ENCODE data around the gene BNC2.
"Not testable (repeated sequence)": the region's sequence is repeated elsewhere in the genome, so short reads cannot be mapped to it uniquely, and the experiment has no call there.

Gene BNC2

DNA sequence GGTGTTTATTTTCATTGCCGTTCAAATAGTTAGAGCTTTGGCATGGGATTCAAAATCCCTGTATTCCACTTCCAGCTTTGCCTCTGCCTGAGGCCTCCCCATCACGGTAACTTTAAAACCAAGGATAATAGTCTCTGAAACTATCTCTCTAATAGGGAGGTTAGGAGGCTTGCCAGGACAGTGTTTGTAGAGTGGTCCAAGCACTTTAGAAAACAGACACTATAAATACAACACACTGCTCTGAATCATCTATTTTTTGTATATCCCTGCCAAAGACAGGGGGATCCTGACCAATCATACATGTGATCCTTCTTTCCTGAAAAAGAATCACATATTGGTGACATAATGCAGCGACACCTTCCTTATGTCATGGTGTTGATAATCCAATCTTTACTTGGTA lies 326.8 kb downstream of the BNC2 start:
- Histone ChIP-seq H3K27me3 (ENCODE audit: control insufficient read depth, insufficient read depth, low read length) (no peaks in the 10 kb centered on the region), H3K4me2 (ENCODE audit: low read length) (no peak overlapping the region), H3K4me3 (ENCODE audit: low read length) (no peak overlapping the region), H3K9me3 (replicated peaks; ENCODE audit: low read length) (no peaks in the 10 kb centered on the region), H3K36me3 (ENCODE audit: insufficient read depth, low read length) (peaks cover 17% of the 10 kb centered on the region), H3K9ac (ENCODE audit: low read depth, low read length) (no peak overlapping the region), H3K4me1 (ENCODE audit: control insufficient read depth, insufficient read depth, low read length) (peaks cover 19% of the 10 kb centered on the region)

DNA sequence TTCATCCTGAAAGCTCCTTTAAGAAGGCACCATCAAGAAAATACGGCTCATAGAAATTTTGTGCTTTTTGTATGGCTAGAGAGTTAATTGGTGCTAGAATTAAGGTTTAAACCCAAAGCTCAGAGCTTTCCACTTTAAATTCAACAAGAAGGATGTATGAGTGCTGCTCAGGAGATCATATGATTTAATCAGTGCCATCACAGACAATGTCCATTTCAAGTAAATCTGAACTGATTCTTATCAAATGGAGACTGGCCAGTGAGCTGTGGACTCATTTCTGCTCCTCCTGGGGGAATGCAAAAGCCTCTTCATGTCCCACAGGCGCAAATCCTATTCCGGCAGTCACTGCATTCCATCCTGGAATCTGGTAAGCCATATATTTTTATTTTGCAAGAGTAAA lies 327.2 kb downstream of the BNC2 start:
- Histone ChIP-seq H3K36me3 (ENCODE audit: insufficient read depth, low read length) (peaks cover 16% of the 10 kb centered on the region), H3K4me1 (ENCODE audit: control insufficient read depth, insufficient read depth, low read length) (peaks cover 19% of the 10 kb centered on the region)

DNA sequence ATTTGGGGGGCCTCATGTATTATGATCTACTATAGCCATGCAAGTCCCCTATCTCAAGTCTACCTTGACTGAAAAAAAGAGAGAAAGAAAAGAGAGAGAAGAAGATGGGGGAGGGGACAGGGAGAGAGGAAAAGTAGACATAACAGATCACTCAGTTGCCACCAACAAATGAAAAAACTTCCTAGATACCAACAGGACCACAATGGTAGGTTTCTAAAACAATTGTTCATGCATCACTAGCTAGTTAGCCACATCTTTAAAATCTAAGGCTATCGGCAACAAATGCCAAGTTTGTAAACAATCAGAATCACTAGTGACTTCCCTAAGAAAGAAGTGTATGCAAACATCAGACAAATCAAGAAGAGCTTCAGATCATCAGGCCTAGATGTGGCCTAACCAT lies 328.2 kb downstream of the BNC2 start:
- Histone ChIP-seq H3K4me3 (ENCODE audit: low read length) (no peak overlapping the region), H3K9ac (ENCODE audit: low read depth, low read length) (no peak overlapping the region), H3K4me1 (ENCODE audit: control insufficient read depth, insufficient read depth, low read length) (peaks cover 19% of the 10 kb centered on the region), H3K36me3 (ENCODE audit: insufficient read depth, low read length) (peaks cover 9% of the 10 kb centered on the region), H3K27me3 (ENCODE audit: control insufficient read depth, insufficient read depth, low read length) (no peaks in the 10 kb centered on the region), H3K4me2 (ENCODE audit: low read length) (no peak overlapping the region), H3K9me3 (replicated peaks; ENCODE audit: low read length) (no peaks in the 10 kb centered on the region)

More for the DNA sequence above, 327.2 kb downstream of the BNC2 start:
- no peaks in the 10 kb centered on the region for H3K9me3 ChIP-seq (replicated peaks; ENCODE audit: low read length)
- no peak overlapping the region for H3K4me2 ChIP-seq (ENCODE audit: low read length)
- no peak overlapping the region for H3K9ac ChIP-seq (ENCODE audit: low read depth, low read length)
- H3K27me3 ChIP-seq (ENCODE audit: control insufficient read depth, insufficient read depth, low read length) = no peaks in the 10 kb centered on the region
- H3K4me3 ChIP-seq (ENCODE audit: low read length) = no peak overlapping the region

DNA sequence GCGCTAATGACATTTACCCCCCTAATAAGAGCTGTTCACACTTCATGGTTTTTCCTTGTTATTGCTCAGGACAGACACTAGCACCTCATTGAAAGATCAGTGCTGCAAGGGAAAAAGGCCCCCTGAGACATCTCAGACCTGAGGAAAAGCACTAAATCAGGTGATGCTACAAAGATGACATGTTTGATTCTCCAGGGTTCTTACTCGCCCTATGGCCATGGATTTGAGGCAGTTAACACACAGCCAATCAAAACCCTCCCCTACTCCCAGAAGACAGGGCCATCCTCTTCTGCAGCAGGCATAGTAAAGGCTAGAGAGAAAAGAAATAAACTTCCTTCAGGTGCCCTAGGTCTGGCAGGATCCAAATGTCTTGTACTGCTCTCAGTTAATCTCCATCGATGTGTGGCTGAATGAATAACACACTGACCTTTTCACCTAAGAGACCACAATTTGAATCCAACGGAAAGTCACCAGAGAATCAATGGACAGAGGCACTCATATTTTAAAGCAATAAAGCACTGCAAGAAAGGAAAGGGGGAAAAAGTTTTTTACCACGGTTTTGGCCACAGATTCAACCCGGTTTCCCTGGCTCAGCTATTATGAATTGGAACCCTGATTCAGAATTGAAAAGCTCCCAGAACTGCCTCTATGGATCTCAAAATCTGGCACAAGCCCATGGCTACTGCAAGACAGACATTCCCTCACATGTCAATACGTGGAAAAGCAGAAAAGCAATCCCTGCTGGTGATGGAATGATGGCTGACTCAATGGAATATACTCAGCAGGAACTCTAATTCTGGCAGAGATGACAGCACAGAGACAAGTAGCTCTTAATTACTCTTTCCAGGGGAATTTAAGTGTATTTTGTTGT lies 329.5 kb downstream of the BNC2 start:
- Histone ChIP-seq H3K4me3 (ENCODE audit: low read length) (no peak overlapping the region), H3K9ac (ENCODE audit: low read depth, low read length) (no peak overlapping the region), H3K9me3 (replicated peaks; ENCODE audit: low read length) (no peaks in the 10 kb centered on the region), H3K27me3 (ENCODE audit: control insufficient read depth, insufficient read depth, low read length) (no peaks in the 10 kb centered on the region), H3K36me3 (ENCODE audit: insufficient read depth, low read length) (peaks cover 9% of the 10 kb centered on the region), H3K4me2 (ENCODE audit: low read length) (no peak overlapping the region), H3K4me1 (ENCODE audit: control insufficient read depth, insufficient read depth, low read length) (peaks cover 19% of the 10 kb centered on the region)

DNA sequence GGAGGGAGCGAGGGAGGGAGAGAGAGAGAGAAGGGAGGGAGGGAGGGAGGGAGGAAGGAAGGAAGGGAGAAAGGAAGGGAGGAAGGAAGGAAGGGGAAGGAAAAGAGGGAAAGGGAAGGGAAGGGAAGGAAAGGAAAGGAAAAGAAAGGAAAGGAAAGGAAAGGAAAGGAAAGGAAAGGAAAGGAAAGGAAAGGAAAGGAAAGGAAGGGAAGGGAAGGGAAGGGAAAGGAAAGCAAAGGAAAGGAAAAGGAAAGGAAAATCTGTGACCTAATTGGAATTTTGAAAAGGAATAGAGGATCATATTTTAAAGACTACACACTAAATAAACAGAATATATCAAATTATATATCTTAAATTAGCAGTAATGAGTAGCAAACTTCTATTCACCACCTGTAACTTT lies 330.8 kb downstream of the BNC2 start:
- H3K4me2 ChIP-seq (ENCODE audit: low read length); H3K27me3 ChIP-seq (ENCODE audit: control insufficient read depth, insufficient read depth, low read length); H3K4me3 ChIP-seq (ENCODE audit: low read length); H3K9ac ChIP-seq (ENCODE audit: low read depth, low read length); H3K9me3 ChIP-seq (replicated peaks; ENCODE audit: low read length); H3K36me3 ChIP-seq (ENCODE audit: insufficient read depth, low read length): not testable (repeated sequence)
- peaks cover 23% of the 10 kb centered on the region for H3K4me1 ChIP-seq (ENCODE audit: control insufficient read depth, insufficient read depth, low read length)

DNA sequence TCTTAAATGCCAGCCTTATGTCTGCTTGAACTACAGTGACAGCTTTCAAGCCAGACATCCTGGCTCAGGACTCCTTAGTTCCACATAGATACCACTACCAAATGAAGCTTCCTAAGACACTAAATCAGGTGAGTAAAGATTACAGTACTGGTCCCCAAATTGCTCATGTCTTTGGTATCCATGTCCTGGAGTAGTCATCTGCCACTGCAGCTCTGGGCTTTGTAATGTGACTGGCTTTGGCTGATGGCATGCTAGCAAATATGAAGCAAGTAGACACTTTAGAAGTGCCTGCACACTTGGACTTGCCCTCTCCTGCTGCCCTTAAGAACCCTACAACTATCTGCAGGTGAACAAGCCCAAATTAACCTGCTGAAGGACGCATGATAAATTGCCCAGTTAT lies 334.9 kb downstream of the BNC2 start:
- no peak overlapping the region for H3K4me2 ChIP-seq (ENCODE audit: low read length)
- no peaks in the 10 kb centered on the region for H3K27me3 ChIP-seq (ENCODE audit: control insufficient read depth, insufficient read depth, low read length)
- H3K36me3 ChIP-seq (ENCODE audit: insufficient read depth, low read length) = no peaks in the 10 kb centered on the region
- H3K4me3 ChIP-seq (ENCODE audit: low read length) = no peak overlapping the region
- H3K9ac ChIP-seq (ENCODE audit: low read depth, low read length) = no peak overlapping the region
- no peaks in the 10 kb centered on the region for H3K9me3 ChIP-seq (replicated peaks; ENCODE audit: low read length)
- H3K4me1 ChIP-seq (ENCODE audit: control insufficient read depth, insufficient read depth, low read length) = peaks cover 31% of the 10 kb centered on the region

DNA sequence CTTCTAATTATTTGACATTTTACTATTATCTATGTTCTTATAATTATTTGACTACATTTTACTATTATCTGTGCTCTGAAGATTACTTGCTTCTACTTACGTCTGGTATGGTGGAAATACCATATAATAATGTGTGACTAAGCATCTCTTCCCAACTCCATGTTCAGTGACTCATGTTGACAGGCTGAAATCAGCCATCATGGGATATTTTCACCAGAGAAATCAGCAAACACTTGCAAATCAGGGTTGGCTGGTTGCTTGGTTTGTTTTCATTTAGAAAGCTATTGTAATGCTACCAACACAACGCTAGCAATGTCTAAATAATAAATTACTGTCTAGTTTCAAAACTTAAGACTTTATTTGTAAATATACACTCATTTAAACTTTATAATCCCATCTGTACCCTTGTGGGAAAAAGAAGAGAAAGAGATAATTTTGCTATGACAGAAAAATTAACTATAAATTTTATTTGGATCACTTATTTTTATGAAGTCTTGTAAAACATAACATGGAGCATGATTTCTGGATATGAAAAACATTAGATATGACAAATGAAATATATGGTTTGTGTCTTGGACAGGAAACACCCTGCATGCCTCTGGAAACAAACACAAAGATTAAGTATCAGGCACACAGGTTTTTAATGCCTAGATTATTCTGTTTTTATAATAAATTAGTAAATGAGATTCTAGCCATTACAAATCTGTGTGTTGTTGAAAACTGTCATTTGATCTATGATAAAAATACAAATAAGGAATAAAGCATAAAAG lies 337.6 kb downstream of the BNC2 start:
- Histone ChIP-seq H3K4me1 (ENCODE audit: control insufficient read depth, insufficient read depth, low read length) (peaks cover 35% of the 10 kb centered on the region), H3K4me3 (ENCODE audit: low read length) (no peak overlapping the region), H3K4me2 (ENCODE audit: low read length) (peak overlapping the region; percentile 26), H3K27me3 (ENCODE audit: control insufficient read depth, insufficient read depth, low read length) (no peaks in the 10 kb centered on the region), H3K36me3 (ENCODE audit: insufficient read depth, low read length) (no peaks in the 10 kb centered on the region), H3K9ac (ENCODE audit: low read depth, low read length) (no peak overlapping the region), H3K9me3 (replicated peaks; ENCODE audit: low read length) (no peaks in the 10 kb centered on the region)

DNA sequence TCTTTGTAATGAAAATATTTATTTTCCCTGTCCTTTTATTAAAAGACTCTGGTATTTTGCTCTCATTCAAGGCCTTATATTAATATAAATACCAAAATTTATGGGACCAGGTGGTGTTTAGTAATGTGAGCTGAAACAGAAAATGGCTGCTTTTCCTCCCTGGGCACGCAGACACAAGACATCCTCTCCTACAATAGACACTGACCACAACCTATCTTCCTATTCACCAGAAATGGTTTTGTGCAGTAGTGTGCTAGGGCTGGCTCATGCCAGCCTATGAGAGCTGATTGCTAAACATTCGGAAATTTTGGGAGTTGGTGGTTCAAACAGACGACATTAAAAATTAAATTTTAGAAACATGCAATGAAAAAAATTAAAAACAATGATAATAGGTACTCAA lies 338.2 kb downstream of the BNC2 start:
- Histone ChIP-seq H3K9me3 (replicated peaks; ENCODE audit: low read length) (no peaks in the 10 kb centered on the region), H3K36me3 (ENCODE audit: insufficient read depth, low read length) (no peaks in the 10 kb centered on the region), H3K4me3 (ENCODE audit: low read length) (no peak overlapping the region), H3K4me2 (ENCODE audit: low read length) (peak overlapping the region; percentile 37), H3K9ac (ENCODE audit: low read depth, low read length) (no peak overlapping the region), H3K4me1 (ENCODE audit: control insufficient read depth, insufficient read depth, low read length) (peaks cover 35% of the 10 kb centered on the region), H3K27me3 (ENCODE audit: control insufficient read depth, insufficient read depth, low read length) (no peaks in the 10 kb centered on the region)

DNA sequence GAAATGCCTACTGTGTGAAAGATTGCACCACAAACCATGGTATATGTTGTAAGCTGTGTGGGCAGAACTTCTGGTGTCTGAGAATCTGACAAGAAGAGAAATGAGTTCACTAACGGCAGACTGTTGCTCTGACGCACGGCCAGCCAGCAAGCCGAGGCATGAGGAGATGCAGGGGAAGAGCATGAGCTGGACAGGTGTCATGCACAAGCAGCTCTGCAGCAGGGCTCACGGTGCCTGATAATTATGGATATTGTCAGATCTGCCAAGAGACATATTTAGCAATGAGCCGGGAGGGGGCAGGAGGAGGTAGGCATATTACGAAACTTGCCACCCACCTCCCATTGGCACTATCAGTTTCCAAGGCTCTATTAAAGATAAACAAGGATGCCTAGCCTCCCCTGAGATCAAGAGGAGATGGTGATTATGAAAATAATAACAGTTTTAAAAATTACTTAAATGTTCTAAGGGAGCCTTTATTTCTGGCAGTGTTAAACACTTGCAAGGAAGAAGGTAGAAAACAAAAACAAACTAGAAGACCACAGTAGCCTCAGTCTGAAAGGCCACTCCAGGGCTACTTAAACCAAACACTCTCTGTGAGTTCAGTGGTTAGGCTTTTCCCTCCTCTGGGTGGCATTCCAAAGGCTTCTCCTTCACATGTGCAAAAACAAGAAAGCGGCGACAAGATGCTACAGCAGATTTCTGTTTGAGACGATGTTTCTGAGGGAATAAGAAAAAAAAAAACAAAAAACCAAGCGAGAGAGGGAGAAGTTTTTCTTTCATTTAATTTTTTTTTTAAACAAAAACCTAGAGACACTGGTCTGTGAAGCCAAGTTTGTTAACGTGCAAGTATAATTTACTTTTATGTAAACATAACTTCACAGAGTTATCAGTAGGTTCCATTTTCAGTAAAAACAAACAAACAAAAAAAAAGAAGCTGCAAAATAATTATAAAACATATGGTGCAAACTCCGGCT lies 339.5 kb downstream of the BNC2 start:
- Histone ChIP-seq H3K4me2 (ENCODE audit: low read length) (no peak overlapping the region), H3K36me3 (ENCODE audit: insufficient read depth, low read length) (no peaks in the 10 kb centered on the region)

DNA sequence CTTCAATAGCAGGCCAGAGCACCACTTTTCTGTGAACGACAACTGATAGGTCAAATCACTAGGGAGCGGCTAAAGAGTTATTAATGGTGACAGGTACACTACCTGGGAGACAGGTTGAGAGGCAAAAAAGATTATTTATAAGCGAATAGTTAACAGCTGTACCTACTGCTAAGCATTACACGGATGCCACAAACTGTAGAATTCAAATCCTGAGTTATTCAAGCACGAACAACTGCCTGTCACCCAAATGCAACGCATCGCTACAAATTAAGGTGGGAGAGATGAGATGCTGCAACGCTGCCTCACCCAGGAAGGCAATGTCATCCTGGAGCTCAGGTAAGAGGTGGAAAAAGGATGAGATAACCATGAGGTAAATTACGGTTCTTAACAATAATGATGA lies 342.9 kb downstream of the BNC2 start:
- Histone ChIP-seq H3K9ac (ENCODE audit: low read depth, low read length) (no peak overlapping the region), H3K4me3 (ENCODE audit: low read length) (no peak overlapping the region), H3K4me2 (ENCODE audit: low read length) (no peak overlapping the region), H3K9me3 (replicated peaks; ENCODE audit: low read length) (no peaks in the 10 kb centered on the region), H3K27me3 (ENCODE audit: control insufficient read depth, insufficient read depth, low read length) (no peaks in the 10 kb centered on the region), H3K36me3 (ENCODE audit: insufficient read depth, low read length) (no peaks in the 10 kb centered on the region), H3K4me1 (ENCODE audit: control insufficient read depth, insufficient read depth, low read length) (peaks cover 34% of the 10 kb centered on the region)

More for the DNA sequence above, 339.5 kb downstream of the BNC2 start:
- Histone ChIP-seq H3K4me1 (ENCODE audit: control insufficient read depth, insufficient read depth, low read length) (peaks cover 45% of the 10 kb centered on the region), H3K4me3 (ENCODE audit: low read length) (no peak overlapping the region), H3K9ac (ENCODE audit: low read depth, low read length) (no peak overlapping the region), H3K9me3 (replicated peaks; ENCODE audit: low read length) (no peaks in the 10 kb centered on the region), H3K27me3 (ENCODE audit: control insufficient read depth, insufficient read depth, low read length) (no peaks in the 10 kb centered on the region)

DNA sequence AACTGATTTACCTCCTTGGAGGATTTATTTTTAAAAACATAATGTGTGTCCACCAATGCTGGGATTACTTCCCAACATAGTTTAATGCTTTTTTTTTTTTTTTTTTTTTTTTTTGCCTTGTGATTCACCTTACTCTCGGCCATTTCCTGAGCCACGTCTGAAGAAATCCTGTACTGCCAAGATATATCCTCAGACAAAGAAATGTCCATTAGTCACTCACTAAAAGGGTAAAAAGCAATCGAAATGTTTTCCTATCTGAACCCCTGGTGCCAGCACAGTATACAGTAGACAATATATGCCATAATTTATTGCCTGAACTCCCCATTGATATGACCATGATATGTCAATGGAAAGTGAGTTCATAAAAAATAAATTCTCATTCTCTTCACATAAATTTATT lies 344.1 kb downstream of the BNC2 start:
- no peaks in the 10 kb centered on the region for H3K9me3 ChIP-seq (replicated peaks; ENCODE audit: low read length)
- no peak overlapping the region for H3K4me3 ChIP-seq (ENCODE audit: low read length)
- H3K36me3 ChIP-seq (ENCODE audit: insufficient read depth, low read length) = no peaks in the 10 kb centered on the region
- no peaks in the 10 kb centered on the region for H3K27me3 ChIP-seq (ENCODE audit: control insufficient read depth, insufficient read depth, low read length)
- no peak overlapping the region for H3K9ac ChIP-seq (ENCODE audit: low read depth, low read length)
- peak overlapping the region; percentile 1 for H3K4me2 ChIP-seq (ENCODE audit: low read length)
- H3K4me1 ChIP-seq (ENCODE audit: control insufficient read depth, insufficient read depth, low read length) = peaks cover 39% of the 10 kb centered on the region
